GM23248 (cell line): ENCODE data around the gene HLA-DMA.

Experiments used
- EZH2 ChIP-seq: fragments of 200-600 bp; sonication (generic); IDR thresholded peaks from 2 replicates; pipeline ENCODE4 v1.6.1; 2018; ENCODE audit warnings: antibody characterized with exemption, mild to moderate bottlenecking; ENCODE audit not compliant: insufficient read depth, poor library complexity, severe bottlenecking
- EZH2phosphoT487 ChIP-seq: fragments of 200-600 bp; sonication (generic); IDR thresholded peaks from 2 replicates; pipeline ENCODE4 v1.6.1; 2018; ENCODE audit warnings: antibody characterized with exemption, moderate library complexity, mild to moderate bottlenecking, low read depth; ENCODE audit not compliant: insufficient read depth

- TF ChIP-seq EZH2, result no peak
- no peak for TF ChIP-seq EZH2phosphoT487
These were observed 32.2 kb downstream of the HLA-DMA start for GRCh38 chr6:32920715-32921114.
